Inflammatory macrophage treated with lipopolysaccharide for 4 hours (primary cell): ENCODE measurements around the gene ELAVL2.

Experiments
- DNase-seq: peaks from one replicate; pipeline ENCODE4 v3.0.0-alpha.2; 2020

Gene ELAVL2

GRCh38 chr9:23821375-23822181 lies 4.5 kb downstream of the ELAVL2 start:
- no peak for DNase-seq

GRCh38 chr9:23820451-23821374 lies 5.3 kb downstream of the ELAVL2 start:
- no peak for DNase-seq

GRCh38 chr9:23819403-23819802 lies 6.6 kb downstream of the ELAVL2 start:
- no peak for DNase-seq

GRCh38 chr9:23814243-23814642 lies 11.8 kb downstream of the ELAVL2 start:
- DNase-seq, result no peak

- DNase-seq, result no peak
These were observed 13.4 kb downstream of the ELAVL2 start for GRCh38 chr9:23812673-23813072.

- no peak for DNase-seq
These were observed 14.4 kb downstream of the ELAVL2 start for GRCh38 chr9:23811633-23812032.

GRCh38 chr9:23803216-23803615 lies 22.8 kb downstream of the ELAVL2 start:
- no peak for DNase-seq

- no peak for DNase-seq
These were observed 24.5 kb downstream of the ELAVL2 start for GRCh38 chr9:23801523-23801922.

- DNase-seq, result no peak
These were observed 26.5 kb downstream of the ELAVL2 start for GRCh38 chr9:23799521-23799920.

GRCh38 chr9:23798325-23798724 lies 27.7 kb downstream of the ELAVL2 start:
- DNase-seq, result no peak

- no peak for DNase-seq
These were observed 29.8 kb downstream of the ELAVL2 start for GRCh38 chr9:23796209-23796608.

GRCh38 chr9:23790351-23791260 lies 35.4 kb downstream of the ELAVL2 start:
- no peak for DNase-seq

- no peak for DNase-seq
These were observed 36.3 kb downstream of the ELAVL2 start for GRCh38 chr9:23789529-23790254.

- no peak for DNase-seq
These were observed 41.1 kb downstream of the ELAVL2 start for GRCh38 chr9:23784962-23785361.

GRCh38 chr9:23783509-23783908 lies 42.5 kb downstream of the ELAVL2 start:
- DNase-seq, result no peak

- no peak for DNase-seq
These were observed 46.8 kb downstream of the ELAVL2 start for GRCh38 chr9:23779220-23779619.

- no peak for DNase-seq
These were observed 48.7 kb downstream of the ELAVL2 start for GRCh38 chr9:23777328-23777727.

- DNase-seq, result no peak
These were observed 50.5 kb downstream of the ELAVL2 start for GRCh38 chr9:23775549-23775948.

GRCh38 chr9:23774266-23774665 lies 51.8 kb downstream of the ELAVL2 start:
- DNase-seq, result no peak

- DNase-seq, result no peak
These were observed 53.7 kb downstream of the ELAVL2 start for GRCh38 chr9:23772385-23772783.

GRCh38 chr9:23771746-23772384 lies 54.2 kb downstream of the ELAVL2 start:
- DNase-seq, result no peak
